MM.1S (cell line): ENCODE measurements around the gene PFKFB1.

Experiments used
- EZH2 ChIP-seq: fragments of 300-600 bp; sonication (generic); optimal IDR thresholded peaks from 2 replicates; pipeline ENCODE3; 2017; ENCODE audit warnings: low read depth, mild to moderate bottlenecking, antibody characterized with exemption, low read length, mixed read lengths
- TF ChIP-seq, protein P1 (sequence below): fragments of 300-600 bp; sonication (generic); IDR thresholded peaks from 2 replicates; pipeline ENCODE4 v1.5.1; 2016; ENCODE audit warnings: antibody characterized with exemption, low read length, mixed read lengths

DNA sequence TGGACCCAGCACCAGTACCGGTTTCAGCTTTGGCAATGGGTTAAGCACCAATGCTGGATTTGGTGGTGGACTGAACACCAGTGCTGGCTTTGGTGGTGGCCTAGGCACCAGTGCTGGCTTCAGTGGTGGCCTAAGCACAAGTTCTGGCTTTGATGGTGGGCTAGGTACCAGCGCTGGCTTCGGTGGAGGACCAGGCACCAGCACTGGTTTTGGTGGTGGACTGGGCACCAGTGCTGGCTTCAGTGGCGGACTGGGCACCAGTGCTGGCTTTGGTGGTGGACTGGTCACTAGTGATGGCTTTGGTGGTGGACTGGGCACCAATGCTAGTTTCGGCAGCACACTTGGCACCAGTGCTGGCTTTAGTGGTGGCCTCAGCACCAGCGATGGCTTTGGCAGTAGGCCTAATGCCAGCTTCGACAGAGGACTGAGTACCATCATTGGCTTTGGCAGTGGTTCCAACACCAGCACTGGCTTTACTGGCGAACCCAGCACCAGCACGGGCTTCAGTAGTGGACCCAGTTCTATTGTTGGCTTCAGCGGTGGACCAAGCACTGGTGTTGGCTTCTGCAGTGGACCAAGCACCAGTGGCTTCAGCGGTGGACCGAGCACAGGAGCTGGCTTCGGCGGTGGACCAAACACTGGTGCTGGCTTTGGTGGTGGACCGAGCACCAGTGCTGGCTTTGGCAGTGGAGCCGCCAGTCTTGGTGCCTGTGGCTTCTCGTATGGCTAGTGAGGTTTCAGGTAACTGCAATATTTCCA lies 63.5 kb downstream of the PFKFB1 start:
- TF ChIP-seq, protein P1, sequence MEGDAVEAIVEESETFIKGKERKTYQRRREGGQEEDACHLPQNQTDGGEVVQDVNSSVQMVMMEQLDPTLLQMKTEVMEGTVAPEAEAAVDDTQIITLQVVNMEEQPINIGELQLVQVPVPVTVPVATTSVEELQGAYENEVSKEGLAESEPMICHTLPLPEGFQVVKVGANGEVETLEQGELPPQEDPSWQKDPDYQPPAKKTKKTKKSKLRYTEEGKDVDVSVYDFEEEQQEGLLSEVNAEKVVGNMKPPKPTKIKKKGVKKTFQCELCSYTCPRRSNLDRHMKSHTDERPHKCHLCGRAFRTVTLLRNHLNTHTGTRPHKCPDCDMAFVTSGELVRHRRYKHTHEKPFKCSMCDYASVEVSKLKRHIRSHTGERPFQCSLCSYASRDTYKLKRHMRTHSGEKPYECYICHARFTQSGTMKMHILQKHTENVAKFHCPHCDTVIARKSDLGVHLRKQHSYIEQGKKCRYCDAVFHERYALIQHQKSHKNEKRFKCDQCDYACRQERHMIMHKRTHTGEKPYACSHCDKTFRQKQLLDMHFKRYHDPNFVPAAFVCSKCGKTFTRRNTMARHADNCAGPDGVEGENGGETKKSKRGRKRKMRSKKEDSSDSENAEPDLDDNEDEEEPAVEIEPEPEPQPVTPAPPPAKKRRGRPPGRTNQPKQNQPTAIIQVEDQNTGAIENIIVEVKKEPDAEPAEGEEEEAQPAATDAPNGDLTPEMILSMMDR, result no peak
- TF ChIP-seq EZH2, result no peak
